PC-9 (cell line): ENCODE measurements around the gene ME1. TPM values are rescaled to one million over a fixed set of nuclear protein-coding genes. Genes with fewer than 3 reads are reported as not detected.

ENCODE experiments used
- BruUV-seq: library from RNA; stranded (reverse); fragments of 400-500 nt; replicated peaks from 2 replicates; lab custom pipeline; 2021; lab: Mats Ljungman, UMichigan
- CTCF ChIA-PET: fragments of 300-600 bp; sonication (Branson Sonifier 250); formaldehyde crosslinking; loops from one replicate; lab custom pipeline; 2022; ENCODE audit warnings: antibody characterized with exemption; lab: Charles Lee
- POLR2A ChIA-PET: fragments of 300-600 bp; sonication (Branson Sonifier 250); formaldehyde crosslinking; loops from one replicate; lab custom pipeline; 2022; ENCODE audit warnings: antibody characterized with exemption; ENCODE audit not compliant: unreplicated experiment; lab: Charles Lee
- DNase-seq, 2 experiments: peaks; one replicate each; pipeline versions ENCODE4 v3.0.0 to v3.0.0-alpha.2; 2015 to 2022; ENCODE audit warnings: mixed read lengths in 1 of 2
- H2AFZ ChIP-seq: fragments of 200-600 bp; sonication (generic); 2 replicates; pipeline ENCODE4 v1.8.1; 2017; ENCODE audit warnings: antibody characterized with exemption
- H3F3A ChIP-seq: fragments of 200-600 bp; sonication (generic); 2 replicates; pipeline ENCODE4 v1.8.1; 2017; ENCODE audit warnings: antibody characterized with exemption, mild to moderate bottlenecking, low read depth; ENCODE audit not compliant: insufficient read depth
- H3K27ac ChIP-seq: fragments of 200-600 bp; sonication (generic); 2 replicates; pipeline ENCODE4 v1.6.1; 2016; ENCODE audit warnings: mixed run types
- H3K27me3 ChIP-seq: fragments of 200-600 bp; sonication (generic); 2 replicates; pipeline ENCODE4 v1.6.1; 2016; ENCODE audit warnings: low read depth, mixed run types; ENCODE audit not compliant: insufficient read depth
- H3K36me3 ChIP-seq: fragments of 200-600 bp; sonication (generic); 2 replicates; pipeline ENCODE4 v1.6.1; 2016; ENCODE audit warnings: low read depth, mixed run types
- H3K4me1 ChIP-seq: fragments of 200-600 bp; sonication (generic); replicated peaks from 2 replicates; pipeline ENCODE4 v1.6.1; 2016; ENCODE audit warnings: mixed run types; ENCODE audit not compliant: insufficient read depth
- H3K4me2 ChIP-seq: fragments of 200-600 bp; sonication (generic); 2 replicates; pipeline ENCODE4 v1.6.1; 2017; ENCODE audit warnings: mixed run types
- H3K4me3 ChIP-seq: fragments of 200-600 bp; sonication (generic); 2 replicates; pipeline ENCODE4 v1.6.1; 2016; ENCODE audit warnings: mixed run types
- H3K79me2 ChIP-seq: fragments of 200-600 bp; sonication (generic); 2 replicates; pipeline ENCODE4 v1.6.1; 2017; ENCODE audit warnings: low read depth, mixed run types
- H3K9me2 ChIP-seq: fragments of 200-600 bp; sonication (generic); 2 replicates; pipeline ENCODE4 v1.8.1; 2017; ENCODE audit warnings: mild to moderate bottlenecking; ENCODE audit not compliant: insufficient read depth
- H3K9me3 ChIP-seq: fragments of 200-600 bp; sonication (generic); 2 replicates; pipeline ENCODE4 v1.8.1; 2016; ENCODE audit warnings: low read depth; ENCODE audit not compliant: insufficient read depth
- H4K20me1 ChIP-seq: fragments of 200-600 bp; sonication (generic); 2 replicates; pipeline ENCODE4 v1.8.1; 2017; ENCODE audit not compliant: insufficient read depth
- EZH2 ChIP-seq: fragments of 200-600 bp; sonication (generic); IDR thresholded peaks from 2 replicates; pipeline ENCODE4 v1.8.0; 2017; ENCODE audit warnings: antibody characterized with exemption, low read depth
- intact Hi-C: fragments of 100-400 bp; cut with micrococcal nuclease; formaldehyde crosslinking; loops from one replicate; pipeline ENCODE4 v1.10.0; 2022; ENCODE audit not compliant: unreplicated experiment
- total RNA-seq: library from RNA; stranded (reverse); gene quantifications from 2 replicates; pipeline ENCODE4 v1.2.3, GENCODE V29; 2021
- TF ChIP-seq, protein P1 (sequence below): fragments of 200-600 bp; sonication (generic); conservative IDR thresholded peaks from 2 replicates; pipeline ENCODE4 v1.6.1; 2017; ENCODE audit warnings: mixed run types, antibody characterized with exemption, mild to moderate bottlenecking, moderate library complexity

Gene ME1
- total RNA-seq, 1 experiment from 2014 or later: 111 TPM

DNA sequence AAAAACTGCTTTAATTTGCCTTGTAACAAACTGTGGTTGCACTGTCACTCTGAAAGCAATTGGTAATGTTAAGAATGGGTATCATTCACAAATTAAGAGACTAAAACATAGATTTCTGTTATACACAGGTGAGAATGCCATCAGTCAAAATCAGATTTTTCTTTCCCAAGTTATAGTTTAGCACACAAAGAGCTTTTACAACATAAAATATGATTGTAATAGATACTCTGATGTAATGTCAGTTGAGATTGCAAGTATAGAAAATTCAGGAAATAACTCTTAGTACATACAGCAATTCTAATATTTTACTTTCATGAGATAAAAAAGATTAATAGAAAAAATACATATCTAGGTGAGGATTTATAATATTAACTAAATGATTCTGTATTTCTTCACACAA lies 2.3 kb upstream of the ME1 start:
- intact Hi-C loops: loop anchor here (5.0 kb wide), 2 partner anchors 79 to 166 kb away; partner anchors contain the start of gene PRSS35
- peak overlapping the region; percentile 83; the same call in 1 of the 2 replicates for H3K4me2 ChIP-seq
- no peaks in the 10 kb centered on the region for H3K9me3 ChIP-seq
- peak overlapping the region; percentile 92 for H3K27ac ChIP-seq
- ChIA-PET POLR2A (interaction anchor here (0.6 kb wide), 1 partner anchor 183 kb away, joined by 6 read pairs; no protein-coding TSS in a partner anchor), CTCF (no interaction called here)
- peaks cover 19% of the 10 kb centered on the region for H3F3A ChIP-seq
- no peaks in the 10 kb centered on the region for H3K9me2 ChIP-seq
- TF ChIP-seq, protein P1, sequence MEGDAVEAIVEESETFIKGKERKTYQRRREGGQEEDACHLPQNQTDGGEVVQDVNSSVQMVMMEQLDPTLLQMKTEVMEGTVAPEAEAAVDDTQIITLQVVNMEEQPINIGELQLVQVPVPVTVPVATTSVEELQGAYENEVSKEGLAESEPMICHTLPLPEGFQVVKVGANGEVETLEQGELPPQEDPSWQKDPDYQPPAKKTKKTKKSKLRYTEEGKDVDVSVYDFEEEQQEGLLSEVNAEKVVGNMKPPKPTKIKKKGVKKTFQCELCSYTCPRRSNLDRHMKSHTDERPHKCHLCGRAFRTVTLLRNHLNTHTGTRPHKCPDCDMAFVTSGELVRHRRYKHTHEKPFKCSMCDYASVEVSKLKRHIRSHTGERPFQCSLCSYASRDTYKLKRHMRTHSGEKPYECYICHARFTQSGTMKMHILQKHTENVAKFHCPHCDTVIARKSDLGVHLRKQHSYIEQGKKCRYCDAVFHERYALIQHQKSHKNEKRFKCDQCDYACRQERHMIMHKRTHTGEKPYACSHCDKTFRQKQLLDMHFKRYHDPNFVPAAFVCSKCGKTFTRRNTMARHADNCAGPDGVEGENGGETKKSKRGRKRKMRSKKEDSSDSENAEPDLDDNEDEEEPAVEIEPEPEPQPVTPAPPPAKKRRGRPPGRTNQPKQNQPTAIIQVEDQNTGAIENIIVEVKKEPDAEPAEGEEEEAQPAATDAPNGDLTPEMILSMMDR: no peak
- TF ChIP-seq EZH2: no peak
- peaks cover 31% of the 10 kb centered on the region for H3K79me2 ChIP-seq
- peaks cover 36% of the 10 kb centered on the region for H3K4me1 ChIP-seq
- no peak for DNase-seq
- H3K27me3 ChIP-seq: no peaks in the 10 kb centered on the region
- no peaks in the 10 kb centered on the region for H4K20me1 ChIP-seq
- peak overlapping the region; percentile 75 for H2AFZ ChIP-seq
- no TSS peak for BruUV-seq
- H3K36me3 ChIP-seq: no peaks in the 10 kb centered on the region
- H3K4me3 ChIP-seq: no peak overlapping the region

DNA sequence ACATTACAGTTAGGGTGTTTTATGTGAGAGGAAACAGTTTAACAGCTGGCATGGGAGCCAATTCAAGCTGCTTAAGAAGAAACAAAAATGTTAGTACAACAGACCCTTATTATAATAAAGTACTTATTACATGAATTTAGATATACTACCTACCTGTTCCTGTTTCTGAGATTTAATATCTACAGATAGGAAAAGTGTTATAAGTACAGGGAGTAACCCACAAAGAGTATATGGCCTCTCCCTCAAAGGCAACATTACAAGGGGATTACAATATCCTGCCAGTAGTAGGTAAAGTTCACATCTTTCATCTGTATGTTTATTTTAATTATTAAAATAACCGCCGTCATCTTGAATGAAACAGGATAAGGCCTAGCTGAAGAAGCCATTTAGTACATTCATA lies 1.8 kb upstream of the ME1 start:
- no peak for DNase-seq
- intact Hi-C loops: loop anchor here (5.0 kb wide), 2 partner anchors 80 to 165 kb away; partner anchors contain the start of gene PRSS35

DNA sequence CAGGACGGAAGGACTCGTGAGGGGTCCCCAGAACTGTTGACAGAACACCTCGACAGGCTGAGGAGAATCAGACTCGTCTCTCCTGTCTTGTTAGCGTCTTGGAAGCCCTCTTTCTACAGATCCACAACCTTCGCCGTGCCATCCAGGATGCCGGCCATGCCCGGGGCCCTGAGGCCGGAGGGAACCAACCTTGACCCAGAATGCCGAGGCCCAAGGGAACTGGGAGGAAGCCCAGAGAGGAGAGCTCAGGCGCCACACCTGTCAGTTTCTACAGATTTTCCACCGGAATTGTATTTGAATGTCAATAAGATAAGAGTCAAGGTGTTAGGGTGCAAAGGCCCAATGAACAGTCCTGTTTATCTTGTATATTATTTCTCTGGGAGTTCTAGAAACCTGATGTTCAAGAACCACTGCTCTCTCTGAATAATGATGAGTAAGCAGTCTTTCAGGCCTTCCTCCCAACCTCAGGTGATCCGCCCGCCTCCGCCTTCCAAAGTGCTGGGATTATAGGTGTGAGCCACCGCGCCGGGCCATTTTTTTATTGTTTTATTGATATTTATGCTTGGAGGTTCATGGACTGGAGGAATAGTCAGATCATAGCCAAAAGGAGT lies 799 bp upstream of the ME1 start:
- H3K9me3 ChIP-seq: no peaks in the 10 kb centered on the region
- peak; percentile 68 to 71 for DNase-seq
- ChIA-PET CTCF (no interaction called here), POLR2A (no interaction called here)
- TF ChIP-seq EZH2: no peak
- TF ChIP-seq, protein P1: no peak
- H3K27ac ChIP-seq: peak overlapping the region; percentile 92
- H2AFZ ChIP-seq: peak overlapping the region; percentile 69
- no peaks in the 10 kb centered on the region for H4K20me1 ChIP-seq
- H3K36me3 ChIP-seq: peaks cover 7% of the 10 kb centered on the region
- peak overlapping the region; percentile 83 for H3K4me2 ChIP-seq
- no peaks in the 10 kb centered on the region for H3K9me2 ChIP-seq
- intact Hi-C loops: loop anchor here (5.0 kb wide), 2 partner anchors 81 to 164 kb away; partner anchors contain the start of gene PRSS35
- peaks cover 48% of the 10 kb centered on the region for H3K4me1 ChIP-seq
- H3K4me3 ChIP-seq: peak overlapping the region; percentile 91
- H3F3A ChIP-seq: peaks cover 19% of the 10 kb centered on the region
- peaks cover 46% of the 10 kb centered on the region for H3K79me2 ChIP-seq
- BruUV-seq: no TSS peak
- no peaks in the 10 kb centered on the region for H3K27me3 ChIP-seq

More for the DNA sequence above, 1.8 kb upstream of the ME1 start:
- TF ChIP-seq EZH2: no peak
- TF ChIP-seq, protein P1: no peak
- no peaks in the 10 kb centered on the region for H3K9me2 ChIP-seq
- no peaks in the 10 kb centered on the region for H3K36me3 ChIP-seq
- H3K4me3 ChIP-seq: peak overlapping the region; percentile 91; the same call in 1 of the 2 replicates
- peaks cover 37% of the 10 kb centered on the region for H3K79me2 ChIP-seq
- peak overlapping the region; percentile 92 for H3K27ac ChIP-seq
- POLR2A ChIA-PET: interaction anchor here (0.6 kb wide), 1 partner anchor 182 kb away, joined by 6 read pairs; no protein-coding TSS in a partner anchor
- CTCF ChIA-PET: no interaction called here
- peaks cover 40% of the 10 kb centered on the region for H3K4me1 ChIP-seq
- H2AFZ ChIP-seq: 0 out of 2 replicates have a peak overlapping the region, but pooled peaks have one; percentile 69
- H4K20me1 ChIP-seq: no peaks in the 10 kb centered on the region
- H3K4me2 ChIP-seq: peak overlapping the region; percentile 83
- BruUV-seq: no TSS peak
- H3F3A ChIP-seq: peaks cover 19% of the 10 kb centered on the region
- no peaks in the 10 kb centered on the region for H3K27me3 ChIP-seq
- H3K9me3 ChIP-seq: no peaks in the 10 kb centered on the region
